HG02970 (cell line): ENCODE data around the gene GAREM1.
"Not testable (repeated sequence)": the region's sequence is repeated elsewhere in the genome, so short reads cannot be mapped to it uniquely, and the experiment has no call there.

ENCODE experiments used
- ATAC-seq: cut with Tn5 transposase; IDR thresholded peaks from one replicate; pipeline ENCODE4 v1.9.1; 2021; ENCODE audit warnings: mild to moderate bottlenecking, moderate library complexity, moderate number of reproducible peaks; ENCODE audit not compliant: unreplicated experiment, low FRiP score

Gene GAREM1

GRCh38 chr18:32298171-32298667, 172.5 kb downstream of the GAREM1 start:
- ATAC-seq, result no peak

GRCh38 chr18:32297579-32298170, 173.0 kb downstream of the GAREM1 start:
- no peak for ATAC-seq

- no peak for ATAC-seq
These were observed 173.8 kb downstream of the GAREM1 start for GRCh38 chr18:32296851-32297250.

GRCh38 chr18:32295604-32296003, 175.1 kb downstream of the GAREM1 start:
- no peak for ATAC-seq

- no peak for ATAC-seq
These were observed 177.6 kb downstream of the GAREM1 start for GRCh38 chr18:32293107-32293506.

- not testable (repeated sequence) for ATAC-seq
These were observed 179.1 kb downstream of the GAREM1 start for GRCh38 chr18:32291623-32292022.

GRCh38 chr18:32290810-32291209, 179.9 kb downstream of the GAREM1 start:
- ATAC-seq, result no peak

- peak; percentile 71 for ATAC-seq
These were observed 181.1 kb downstream of the GAREM1 start for GRCh38 chr18:32289483-32290075.

- ATAC-seq, result no peak
These were observed 182.8 kb downstream of the GAREM1 start for GRCh38 chr18:32287873-32288272.

- no peak for ATAC-seq
These were observed 183.4 kb downstream of the GAREM1 start for GRCh38 chr18:32287249-32287648.

GRCh38 chr18:32286749-32287148, 183.9 kb downstream of the GAREM1 start:
- ATAC-seq, result no peak

GRCh38 chr18:32284284-32284683, 186.4 kb downstream of the GAREM1 start:
- no peak for ATAC-seq

GRCh38 chr18:32280911-32281310, 189.8 kb downstream of the GAREM1 start:
- ATAC-seq, result no peak

- no peak for ATAC-seq
These were observed 190.4 kb downstream of the GAREM1 start for GRCh38 chr18:32280188-32280783.

- ATAC-seq, result no peak
These were observed 192.4 kb downstream of the GAREM1 start for GRCh38 chr18:32278177-32278799.

- ATAC-seq, result no peak
These were observed 193.1 kb downstream of the GAREM1 start for GRCh38 chr18:32277549-32277948.

- no peak for ATAC-seq
These were observed 193.8 kb downstream of the GAREM1 start for GRCh38 chr18:32276906-32277305.

GRCh38 chr18:32276256-32276655, 194.4 kb downstream of the GAREM1 start:
- ATAC-seq, result no peak

- no peak for ATAC-seq
These were observed 195.5 kb downstream of the GAREM1 start for GRCh38 chr18:32275221-32275620.

GRCh38 chr18:32274307-32274706, 196.4 kb downstream of the GAREM1 start:
- no peak for ATAC-seq

GRCh38 chr18:32271672-32272208, 198.9 kb downstream of the GAREM1 start:
- no peak for ATAC-seq
